Thoracic aorta (tissue), 2 donors: ENCODE measurements around the gene CHST11. TPM values are rescaled to one million over a fixed set of nuclear protein-coding genes. Genes with fewer than 3 reads are reported as not detected.

Experiments
- ATAC-seq: fragments of 150-250 bp; one replicate; pipeline ENCODE4 v1.8.0; 2017; ENCODE audit warnings: low read depth; ENCODE audit not compliant: insufficient number of reproducible peaks, low FRiP score
- DNase-seq: peaks from one replicate; pipeline ENCODE4 v3.0.0-alpha.2; 2020; ENCODE audit warnings: low spot score
- H3K27ac ChIP-seq, 2 donors: fragments of 200-600 bp; sonication (generic); 1 replicate in 1 of 2; 2 replicates in 1 of 2; pipeline ENCODE4 v1.5.1; 2016; ENCODE audit warnings: mild to moderate bottlenecking in 2 of 2, moderate library complexity in 2 of 2
- H3K27me3 ChIP-seq: fragments of 200-600 bp; sonication (generic); replicated peaks from 2 replicates; pipeline ENCODE4 v1.6.0; 2016; ENCODE audit warnings: mild to moderate bottlenecking; ENCODE audit not compliant: insufficient read depth
- H3K36me3 ChIP-seq: fragments of 200-600 bp; sonication (generic); one replicate; pipeline ENCODE4 v1.5.1; 2016
- H3K4me1 ChIP-seq, 2 donors: fragments of 200-600 bp; sonication (generic); 1 replicate in 1 of 2; 2 replicates in 1 of 2; pipeline versions ENCODE4 v1.5.1 to v1.6.0; 2016; ENCODE audit warnings: low read depth in 2 of 2, mild to moderate bottlenecking in 1 of 2; ENCODE audit not compliant: control insufficient read depth in 1 of 2
- H3K4me3 ChIP-seq: fragments of 200-600 bp; sonication (generic); 2 replicates; pipeline ENCODE4 v1.5.1; 2016; ENCODE audit warnings: mild to moderate bottlenecking
- H3K9me3 ChIP-seq: fragments of 200-600 bp; sonication (generic); 2 replicates; pipeline ENCODE4 v1.5.1; 2016
- total RNA-seq, 2 donors: library from RNA; depleted of rRNA; stranded (reverse); fragments of >200 nt; gene quantifications; one replicate each; pipeline versions ENCODE4 v1.1.0 to v1.2.3, GENCODE V29; 2016
- TF ChIP-seq, protein P1 (sequence below): fragments of 200-600 bp; sonication (generic); IDR thresholded peaks from one replicate; pipeline ENCODE4 v1.5.1; 2019; ENCODE audit warnings: antibody characterized with exemption

Gene CHST11
- total RNA-seq, 2 donors from 2014 or later, result 41.9 to 79.3 TPM

GRCh38 chr12:104515899-104516298, 59.2 kb downstream of the CHST11 start:
- TF ChIP-seq, protein P1, sequence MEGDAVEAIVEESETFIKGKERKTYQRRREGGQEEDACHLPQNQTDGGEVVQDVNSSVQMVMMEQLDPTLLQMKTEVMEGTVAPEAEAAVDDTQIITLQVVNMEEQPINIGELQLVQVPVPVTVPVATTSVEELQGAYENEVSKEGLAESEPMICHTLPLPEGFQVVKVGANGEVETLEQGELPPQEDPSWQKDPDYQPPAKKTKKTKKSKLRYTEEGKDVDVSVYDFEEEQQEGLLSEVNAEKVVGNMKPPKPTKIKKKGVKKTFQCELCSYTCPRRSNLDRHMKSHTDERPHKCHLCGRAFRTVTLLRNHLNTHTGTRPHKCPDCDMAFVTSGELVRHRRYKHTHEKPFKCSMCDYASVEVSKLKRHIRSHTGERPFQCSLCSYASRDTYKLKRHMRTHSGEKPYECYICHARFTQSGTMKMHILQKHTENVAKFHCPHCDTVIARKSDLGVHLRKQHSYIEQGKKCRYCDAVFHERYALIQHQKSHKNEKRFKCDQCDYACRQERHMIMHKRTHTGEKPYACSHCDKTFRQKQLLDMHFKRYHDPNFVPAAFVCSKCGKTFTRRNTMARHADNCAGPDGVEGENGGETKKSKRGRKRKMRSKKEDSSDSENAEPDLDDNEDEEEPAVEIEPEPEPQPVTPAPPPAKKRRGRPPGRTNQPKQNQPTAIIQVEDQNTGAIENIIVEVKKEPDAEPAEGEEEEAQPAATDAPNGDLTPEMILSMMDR, result no peak
- DNase-seq, result no peak
- H3K27me3 ChIP-seq, result no peaks in the 10 kb centered on the region
- ATAC-seq, result no peak
- no peak overlapping the region for H3K4me3 ChIP-seq
- no peaks in the 10 kb centered on the region for H3K9me3 ChIP-seq
- H3K4me1 ChIP-seq, result peaks cover 22 to 52% of the 10 kb centered on the region in 2 donors
- no peak overlapping the region for H3K27ac ChIP-seq
- no peaks in the 10 kb centered on the region for H3K36me3 ChIP-seq

GRCh38 chr12:104516821-104517220, 60.1 kb downstream of the CHST11 start:
- ATAC-seq, result no peak
- Histone ChIP-seq H3K4me3 (no peak overlapping the region), H3K9me3 (no peaks in the 10 kb centered on the region), H3K27ac (no peak overlapping the region), H3K27me3 (no peaks in the 10 kb centered on the region), H3K4me1 (peaks cover 21 to 54% of the 10 kb centered on the region in 2 donors), H3K36me3 (no peaks in the 10 kb centered on the region)
- TF ChIP-seq, protein P1, result no peak
- DNase-seq, result no peak

DNA sequence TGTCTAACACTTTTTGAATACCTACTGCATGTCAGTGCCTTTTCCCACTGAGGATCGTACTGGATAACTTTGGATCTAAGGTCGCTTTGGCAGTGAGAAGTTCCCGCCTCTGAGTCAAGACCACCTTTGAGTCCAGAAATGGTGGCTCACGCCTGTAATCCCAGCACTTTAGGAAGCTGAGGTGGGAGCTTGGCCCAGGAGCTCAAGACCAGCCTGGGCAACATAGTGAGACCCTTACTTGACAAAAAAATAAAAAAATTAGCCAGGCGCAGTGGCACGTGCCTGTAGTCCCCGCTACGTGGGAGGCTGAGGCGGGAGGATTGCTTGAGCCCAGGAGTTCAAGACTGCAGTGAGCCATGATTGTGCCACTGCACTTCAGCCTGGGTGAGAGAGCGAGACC, 61.1 kb downstream of the CHST11 start:
- TF ChIP-seq, protein P1, result no peak
- Histone ChIP-seq H3K4me1 (peaks cover 21 to 61% of the 10 kb centered on the region in 2 donors), H3K36me3 (no peaks in the 10 kb centered on the region), H3K27me3 (no peaks in the 10 kb centered on the region), H3K4me3 (no peak overlapping the region), H3K27ac (no peak overlapping the region), H3K9me3 (no peaks in the 10 kb centered on the region)
- no peak for ATAC-seq
- no peak for DNase-seq

DNA sequence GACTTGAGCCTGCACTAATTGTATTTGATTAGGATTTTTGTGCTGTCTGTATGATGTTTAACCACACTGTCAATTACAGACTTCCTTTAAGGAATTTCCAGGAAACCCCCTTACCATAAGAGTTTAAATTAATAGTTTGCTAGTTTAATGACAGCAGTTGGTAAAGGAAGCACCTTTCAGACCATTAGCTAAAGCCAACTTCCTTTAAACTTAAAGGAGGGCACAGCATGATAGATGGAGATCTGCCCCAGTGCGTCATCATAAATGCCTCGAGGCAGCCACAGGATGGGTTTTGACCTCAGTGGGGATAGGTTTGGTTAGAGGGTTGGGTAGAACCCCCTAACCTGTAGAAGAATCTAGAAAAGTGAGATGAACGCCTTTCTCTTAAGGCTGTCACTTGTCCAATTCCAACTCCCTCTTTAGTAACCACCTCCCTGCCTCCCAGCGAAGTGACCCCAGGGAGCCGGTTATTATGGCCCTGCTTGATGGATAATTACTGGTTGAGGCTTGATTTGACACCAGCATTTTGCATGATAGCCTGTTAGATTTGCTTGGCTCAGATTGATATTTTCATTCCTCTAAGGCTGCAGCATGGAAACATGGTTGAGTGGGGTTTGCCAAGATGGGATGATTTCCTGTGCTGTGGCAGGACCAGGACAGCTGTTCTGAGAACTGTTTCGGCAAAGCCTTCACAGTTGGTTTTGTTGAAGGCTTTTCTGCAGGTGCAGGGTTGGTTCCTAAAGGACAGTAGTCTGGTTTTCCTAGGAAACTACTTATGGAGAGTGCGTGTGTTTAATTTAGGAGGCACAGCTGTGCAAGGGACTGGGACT, 62.7 kb downstream of the CHST11 start:
- H3K27ac ChIP-seq, result no peak overlapping the region
- TF ChIP-seq, protein P1, result no peak
- DNase-seq (no peak), ATAC-seq (no peak)
- H3K36me3 ChIP-seq, result no peaks in the 10 kb centered on the region
- H3K4me1 ChIP-seq, result peaks cover 35 to 69% of the 10 kb centered on the region in 2 donors
- peak overlapping the region; percentile 5 for H3K4me3 ChIP-seq
- H3K9me3 ChIP-seq, result no peaks in the 10 kb centered on the region
- H3K27me3 ChIP-seq, result no peaks in the 10 kb centered on the region

DNA sequence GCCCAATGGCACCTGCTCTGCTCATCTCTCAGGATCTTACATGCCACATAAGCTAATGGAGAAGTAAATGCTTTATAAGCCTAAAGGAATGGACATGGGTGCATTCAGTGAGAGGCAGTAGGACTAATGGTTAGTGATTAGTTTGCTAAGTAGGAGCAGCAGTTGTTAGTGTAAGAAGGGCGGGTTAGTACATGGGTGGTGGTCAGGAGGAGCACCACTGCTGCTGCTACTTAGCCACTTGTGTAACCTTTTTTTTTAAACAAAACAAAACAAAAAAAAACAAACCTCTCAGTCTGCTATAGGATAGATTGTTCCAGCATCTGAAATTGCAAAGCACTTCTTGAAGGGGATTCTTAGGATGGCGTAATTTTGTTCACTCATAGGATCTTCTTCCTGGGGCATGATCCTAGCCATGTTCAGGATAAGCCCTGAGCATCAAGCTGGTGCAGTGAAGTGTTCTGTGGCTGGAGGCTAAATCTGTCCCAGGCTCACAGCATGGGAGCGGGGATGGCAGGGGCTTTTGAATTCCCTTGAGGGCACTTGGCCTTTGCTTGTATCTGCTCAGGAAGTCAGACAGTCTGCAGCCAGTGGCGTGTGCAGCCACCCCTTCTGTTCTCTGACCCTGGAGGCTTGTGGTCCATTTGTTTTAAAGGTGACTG, 63.6 kb downstream of the CHST11 start:
- ATAC-seq, result no peak

More for the DNA sequence above, 63.6 kb downstream of the CHST11 start:
- H3K4me3 ChIP-seq, result no peak overlapping the region
- DNase-seq, result no peak
- H3K9me3 ChIP-seq, result no peaks in the 10 kb centered on the region
- TF ChIP-seq, protein P1, result no peak
- no peaks in the 10 kb centered on the region for H3K36me3 ChIP-seq
- no peak overlapping the region for H3K27ac ChIP-seq
- peaks cover 40 to 68% of the 10 kb centered on the region in 2 donors for H3K4me1 ChIP-seq
- no peaks in the 10 kb centered on the region for H3K27me3 ChIP-seq
